HG02642 (cell line): Measurements from ENCODE around the gene FANCI.

Experiments used
- ATAC-seq: cut with Tn5 transposase; IDR thresholded peaks from one replicate; pipeline ENCODE4 v1.9.1; 2021; ENCODE audit warnings: mild to moderate bottlenecking; ENCODE audit not compliant: unreplicated experiment, poor library complexity

The FANCI gene

DNA sequence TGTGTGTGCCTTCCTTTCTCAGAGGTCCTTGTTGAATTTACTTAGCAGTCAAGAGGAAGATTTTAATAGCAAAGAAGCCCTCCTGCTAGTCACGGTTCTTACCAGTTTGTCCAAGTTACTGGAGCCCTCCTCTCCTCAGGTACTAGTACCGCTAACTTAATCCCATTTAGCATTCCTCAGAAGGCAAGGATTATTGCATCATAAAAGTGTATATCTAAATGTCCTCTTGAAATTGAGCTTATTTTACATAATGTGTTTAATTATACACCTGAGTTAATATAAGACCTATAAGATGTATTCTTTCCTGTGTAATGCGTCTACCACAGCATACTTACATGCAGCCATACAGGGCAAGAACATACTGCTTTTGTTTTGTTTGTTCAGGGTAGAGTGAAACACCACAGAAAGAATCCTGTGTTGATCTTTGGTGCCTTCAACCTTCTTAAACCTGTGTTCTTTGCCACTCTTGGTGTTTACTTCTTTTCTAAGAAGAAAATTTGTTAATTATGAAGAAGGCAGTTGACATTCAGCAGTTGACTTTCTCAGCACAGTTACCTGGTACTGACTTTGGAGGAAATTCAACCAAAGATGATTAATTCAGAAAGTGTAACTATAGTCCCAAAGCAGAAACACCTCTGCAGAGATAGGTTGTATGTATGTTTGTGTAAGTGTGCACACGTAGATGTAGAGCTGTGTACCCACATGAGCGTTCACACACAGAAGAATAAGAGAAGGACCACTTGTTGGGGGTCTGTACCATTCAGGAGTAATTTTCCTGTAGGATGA, 57.7 kb downstream of the FANCI start:
- no peak for ATAC-seq

DNA sequence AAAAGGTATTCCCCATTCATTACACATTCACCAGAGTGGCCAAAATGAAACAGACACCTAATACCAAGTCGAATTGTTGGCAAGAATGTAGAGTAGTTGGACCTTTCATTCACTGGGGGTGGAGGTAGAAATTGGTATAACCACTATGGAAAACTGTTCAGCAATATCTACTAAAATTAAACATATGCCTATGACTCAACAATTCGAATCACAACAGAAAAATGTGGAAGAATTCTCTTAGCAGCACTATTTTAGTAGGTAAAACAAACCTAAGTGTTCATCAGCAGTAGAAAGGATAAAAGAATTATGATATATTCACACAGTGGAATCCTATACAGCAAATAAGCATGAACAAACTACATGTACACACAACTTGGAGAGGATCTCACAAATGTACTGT, 60.2 kb downstream of the FANCI start:
- no peak for ATAC-seq

DNA sequence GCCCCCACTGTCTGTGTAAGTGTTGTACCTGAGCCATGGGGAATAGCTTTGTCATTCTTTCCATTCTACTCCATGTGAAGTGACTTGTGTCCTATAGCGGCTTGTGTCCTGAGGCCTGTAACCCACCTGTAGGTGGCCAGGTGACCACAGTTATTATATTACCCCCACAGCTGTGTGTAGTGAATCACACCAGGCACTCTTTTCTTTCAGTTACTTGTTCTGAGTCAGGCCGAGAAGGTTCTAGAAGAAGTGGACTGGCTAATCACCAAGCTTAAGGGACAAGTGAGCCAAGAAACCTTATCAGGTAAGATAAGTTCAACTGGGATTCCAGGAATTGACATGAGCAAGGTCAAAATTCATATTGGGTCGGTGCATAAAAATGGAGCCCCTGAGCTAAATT, 61.6 kb downstream of the FANCI start:
- ATAC-seq, result no peak

GRCh38 chr15:89307046-89307587, 63.3 kb downstream of the FANCI start:
- ATAC-seq, result no peak

DNA sequence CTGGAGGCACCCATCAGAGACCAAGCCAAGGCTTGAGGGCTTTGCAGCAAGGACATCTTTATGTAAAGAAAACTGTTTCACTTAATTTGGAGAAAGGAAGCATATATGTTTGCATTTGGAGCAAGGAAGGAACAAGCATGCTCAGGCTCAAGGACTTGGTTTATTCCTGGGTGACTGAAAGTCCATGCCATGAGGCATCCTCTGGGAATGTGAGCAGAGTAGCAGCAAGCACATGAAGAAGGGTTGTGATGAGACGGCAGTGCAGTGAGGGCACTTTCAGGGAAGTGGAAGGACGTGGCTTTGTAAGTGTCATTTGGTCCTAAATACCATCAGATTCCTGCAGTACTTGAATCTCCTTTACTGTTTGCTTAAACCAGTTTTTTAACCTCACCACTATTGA, 64.0 kb downstream of the FANCI start:
- no peak for ATAC-seq

GRCh38 chr15:89308236-89308635, 64.5 kb downstream of the FANCI start:
- ATAC-seq, result no peak

DNA sequence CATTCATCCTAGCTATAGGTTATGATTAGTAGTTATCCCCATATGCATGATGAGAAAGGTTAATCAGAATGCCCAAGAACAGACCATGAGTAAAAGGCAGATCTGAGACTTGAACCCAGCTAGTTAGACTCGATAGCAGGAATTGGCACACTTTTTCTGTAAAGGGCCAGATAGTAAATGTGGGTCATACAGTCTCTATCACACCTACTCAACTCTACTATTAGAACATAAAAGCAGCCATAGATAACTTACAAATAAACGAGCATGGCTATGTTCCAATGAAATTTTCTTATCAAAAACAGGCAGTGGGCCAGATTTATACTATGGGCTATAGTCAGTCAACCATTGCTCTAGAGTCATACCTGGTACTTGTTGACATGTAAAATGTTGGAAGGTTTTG, 66.2 kb downstream of the FANCI start:
- no peak for ATAC-seq

GRCh38 chr15:89315375-89315929, 71.7 kb downstream of the FANCI start:
- no peak for ATAC-seq

GRCh38 chr15:89316504-89316903, 72.7 kb downstream of the FANCI start:
- no peak for ATAC-seq

GRCh38 chr15:89317186-89317720, 73.5 kb downstream of the FANCI start:
- ATAC-seq, result no peak

DNA sequence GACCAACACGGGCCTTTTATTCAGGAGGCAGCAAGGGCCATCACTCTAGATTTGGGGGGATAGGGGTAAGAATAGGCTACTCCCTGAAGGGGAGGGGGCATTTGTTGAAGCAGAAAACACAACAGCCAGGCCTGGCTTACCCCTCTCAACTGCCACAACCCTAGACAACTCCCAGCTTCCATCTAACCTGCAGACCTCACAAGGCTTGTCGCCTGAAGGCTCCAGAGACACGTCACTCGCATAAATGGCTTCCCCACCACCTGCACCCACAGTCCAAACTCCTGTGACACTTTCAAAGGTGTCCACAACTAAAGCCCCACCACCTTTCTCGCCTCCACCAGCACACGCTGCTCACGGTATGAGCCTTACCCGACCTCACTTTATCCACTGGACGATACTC, 75.9 kb downstream of the FANCI start:
- ATAC-seq, result no peak

DNA sequence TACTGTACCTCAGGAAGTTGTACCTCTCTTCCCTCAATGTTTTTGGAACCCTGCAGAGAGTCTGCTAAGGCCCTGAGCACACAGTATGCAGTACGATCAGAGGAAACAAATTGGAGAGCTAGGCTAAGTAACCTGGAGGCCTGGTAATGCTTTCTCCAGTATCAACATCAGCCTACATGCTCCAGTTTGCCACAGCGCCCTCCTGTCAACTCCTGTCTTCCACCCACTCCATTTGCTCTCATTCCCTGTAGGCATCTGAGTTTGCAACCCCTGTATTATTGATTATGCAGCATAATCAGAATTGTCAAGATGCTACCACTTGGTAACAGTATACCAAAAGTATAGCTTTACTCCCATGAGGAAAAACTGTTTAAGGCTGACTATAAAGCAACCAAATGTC, 76.4 kb downstream of the FANCI start:
- no peak for ATAC-seq

DNA sequence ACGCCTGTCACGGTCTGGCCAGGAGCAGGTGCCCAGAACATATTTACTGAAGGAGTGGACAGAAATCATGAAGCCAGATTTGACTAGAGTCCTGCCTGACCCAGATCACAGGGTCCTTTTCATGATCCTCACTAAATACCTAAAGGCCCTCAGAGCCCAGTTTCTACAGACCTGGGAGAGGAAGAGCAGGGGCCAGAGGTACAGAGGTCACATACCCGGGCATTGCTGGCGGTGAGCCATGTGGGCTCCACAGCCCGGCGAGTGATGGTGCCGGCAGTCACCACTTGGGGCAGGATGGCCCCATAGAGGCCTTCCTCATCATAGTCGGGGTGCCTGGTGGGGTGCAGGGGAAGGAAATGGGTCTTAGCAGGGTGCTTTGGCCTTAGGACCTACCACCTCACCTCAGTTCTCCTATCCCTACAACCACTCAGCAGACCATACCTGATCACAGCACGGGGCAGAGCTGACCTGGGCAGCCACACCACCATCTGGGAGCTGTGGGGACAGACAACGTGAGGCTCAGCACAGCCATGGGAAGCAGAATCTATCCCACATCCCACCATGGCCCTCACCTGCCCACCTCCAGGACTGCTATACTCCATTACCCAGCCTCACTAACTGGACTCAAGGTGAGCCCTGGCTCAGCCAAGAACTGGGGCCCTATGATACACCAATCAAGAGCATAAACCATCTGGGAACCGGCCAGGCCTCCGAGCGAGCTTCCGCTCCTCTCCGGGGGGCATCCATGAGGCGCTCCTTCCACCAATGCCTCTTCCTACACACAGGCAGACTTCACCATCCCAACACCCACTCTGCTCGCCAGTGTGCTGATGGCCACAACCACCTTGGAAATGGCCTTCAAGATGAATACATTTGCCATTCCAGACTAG, 78.0 kb downstream of the FANCI start:
- no peak for ATAC-seq

DNA sequence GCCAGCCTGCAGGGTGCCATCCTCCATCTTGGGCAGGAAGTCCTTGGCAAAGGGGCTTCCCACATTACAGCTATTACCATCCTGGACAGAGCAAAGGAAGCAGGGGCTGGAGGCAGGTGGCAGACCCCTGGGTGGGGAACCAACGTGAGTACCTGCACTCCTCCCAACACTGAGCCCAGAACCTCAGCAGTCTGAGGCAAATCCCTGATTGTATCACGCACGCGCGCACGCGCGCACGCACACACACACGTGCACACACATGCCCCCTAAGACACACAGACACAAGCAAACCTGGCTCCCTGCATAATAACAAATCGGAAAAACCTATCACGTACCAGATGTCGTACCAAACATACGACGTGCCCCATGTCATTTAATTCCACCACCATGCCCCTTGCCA, 79.0 kb downstream of the FANCI start:
- ATAC-seq, result no peak

DNA sequence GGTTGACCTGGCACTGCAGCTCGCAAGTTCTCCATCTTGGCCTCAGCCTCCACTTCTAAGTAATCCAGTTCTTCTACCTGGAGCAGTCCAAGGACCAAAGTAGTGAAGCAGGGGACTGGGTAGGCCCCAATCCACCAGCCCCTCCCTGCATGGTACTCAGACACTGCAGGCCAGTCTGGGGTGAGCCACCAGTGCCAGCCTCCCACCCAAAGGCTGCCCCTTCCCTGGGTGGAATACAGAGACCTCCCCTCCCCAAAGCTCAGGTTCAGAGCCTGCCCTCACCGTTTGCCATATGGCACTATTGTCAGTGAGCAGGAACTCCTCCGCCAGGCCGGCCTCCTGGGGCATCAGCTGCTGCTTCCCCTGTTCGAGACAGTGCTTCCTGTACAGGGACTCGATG, 80.0 kb downstream of the FANCI start:
- ATAC-seq, result no peak

- no peak for ATAC-seq
Observed at GRCh38 chr15:89325039-89325803, 81.4 kb downstream of the FANCI start.

DNA sequence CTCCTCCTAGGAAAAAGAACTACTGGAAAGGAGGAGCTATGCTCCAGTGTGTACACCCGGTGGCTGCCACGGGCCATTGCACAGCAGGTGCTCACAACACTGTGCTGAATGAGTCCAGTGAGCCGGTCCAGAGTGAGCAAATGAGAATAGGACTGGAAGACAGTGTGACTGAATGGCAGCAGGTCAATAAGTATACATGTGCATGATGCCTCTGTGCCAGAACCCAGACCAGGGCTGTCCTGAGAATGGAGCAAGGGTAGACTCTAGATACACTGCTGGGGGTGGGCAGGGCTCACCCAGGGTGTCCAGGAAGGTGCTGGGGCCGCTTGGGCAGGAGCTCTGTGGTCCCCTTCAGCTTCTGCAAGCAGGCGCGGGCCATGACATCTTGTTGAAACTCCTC, 82.5 kb downstream of the FANCI start:
- no peak for ATAC-seq

- ATAC-seq, result no peak
Observed at GRCh38 chr15:89327113-89327512, 83.3 kb downstream of the FANCI start.

DNA sequence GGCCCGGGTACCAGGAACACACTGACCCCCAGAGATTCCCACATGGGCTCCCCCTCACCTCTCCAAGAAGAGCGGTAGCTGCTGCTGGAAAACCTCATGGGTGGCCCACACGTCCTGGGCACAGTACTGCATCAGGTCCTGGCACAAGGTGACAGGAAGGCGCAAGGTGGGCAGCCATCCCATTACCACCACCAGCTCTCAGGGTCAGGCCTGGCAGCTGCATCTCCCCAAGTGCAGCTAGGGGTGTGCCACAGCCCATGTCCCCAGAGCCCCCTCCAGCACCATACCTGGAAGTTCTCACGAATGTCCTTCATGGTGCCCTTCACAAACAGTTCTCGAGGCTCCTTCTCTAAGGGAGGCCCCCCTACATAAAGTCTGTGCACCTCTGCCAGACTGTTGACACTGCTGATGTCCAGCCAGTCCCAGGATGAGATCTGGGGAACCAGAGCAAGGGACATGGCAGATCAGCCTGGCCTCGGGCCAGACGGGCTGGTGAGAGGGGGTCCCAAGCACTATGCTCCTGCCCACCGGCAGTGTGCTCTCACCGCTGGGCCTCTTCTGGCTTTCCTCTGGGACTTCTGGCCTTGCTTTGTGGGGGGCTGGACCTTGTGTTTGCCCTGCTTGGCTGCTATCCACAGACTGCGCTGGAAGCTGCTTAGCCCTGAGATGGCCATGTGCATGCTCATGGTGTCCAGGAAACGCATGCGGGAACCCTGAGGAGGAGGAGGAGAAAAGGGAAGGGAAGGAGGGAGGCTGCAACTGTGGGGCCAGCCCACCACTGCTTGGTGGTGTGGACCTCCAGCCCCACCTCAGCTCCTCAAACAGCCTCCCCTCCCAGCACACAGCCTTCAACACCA, 84.8 kb downstream of the FANCI start:
- ATAC-seq, result no peak
